Fibroblast of the aortic adventitia (primary cell): ENCODE measurements around the gene KCNK4. TPM values are rescaled to one million over a fixed set of nuclear protein-coding genes. Genes with fewer than 3 reads are reported as not detected.

ENCODE experiments used
- DNase-seq: peaks from one replicate; pipeline ENCODE4 v3.0.0-alpha.2; 2010; ENCODE audit warnings: low read depth
- H3K4me3 ChIP-seq: 2 replicates; pipeline ENCODE4 v1.5.1; 2011; ENCODE audit warnings: low read depth, mild to moderate bottlenecking, control low read depth, low read length, moderate library complexity
- CTCF ChIP-seq: IDR thresholded peaks from 2 replicates; pipeline ENCODE4 v1.5.1; 2011; ENCODE audit warnings: mild to moderate bottlenecking, low read length, control low read depth, inconsistent platforms; ENCODE audit not compliant: insufficient read depth
- total RNA-seq: library from RNA; depleted of rRNA; stranded (reverse); fragments of >200 nt; gene quantifications from 2 replicates; pipeline ENCODE4 v1.2.3, GENCODE V29; 2012; ENCODE audit warnings: low replicate concordance

Gene KCNK4
- total RNA-seq, 1 donor = not detected

GRCh38 chr11:64340671-64341335, 49.7 kb downstream of the KCNK4 start:
- DNase-seq = no peak
- TF ChIP-seq CTCF = no peak
- no peak overlapping the region for H3K4me3 ChIP-seq

GRCh38 chr11:64341429-64341828, 50.3 kb downstream of the KCNK4 start:
- no peak for DNase-seq
- H3K4me3 ChIP-seq = no peak overlapping the region
- TF ChIP-seq CTCF = no peak

- peak overlapping the region; percentile 61 for H3K4me3 ChIP-seq
- peak; percentile 82 for DNase-seq
- peak; percentile 29 for TF ChIP-seq CTCF
Measured at GRCh38 chr11:64341851-64342791, 51.0 kb downstream of the KCNK4 start.

GRCh38 chr11:64342869-64343745, 52.0 kb downstream of the KCNK4 start:
- DNase-seq = no peak
- TF ChIP-seq CTCF = no peak
- peak overlapping the region; percentile 22 for H3K4me3 ChIP-seq

GRCh38 chr11:64343767-64344559, 52.9 kb downstream of the KCNK4 start:
- peak; percentile 42 for TF ChIP-seq CTCF
- no peak for DNase-seq
- no peak overlapping the region for H3K4me3 ChIP-seq

GRCh38 chr11:64344787-64345186, 53.7 kb downstream of the KCNK4 start:
- H3K4me3 ChIP-seq = no peak overlapping the region
- TF ChIP-seq CTCF = no peak
- no peak for DNase-seq
